HG02970 (cell line): ENCODE data around the gene ZDHHC14.
"Not testable (repeated sequence)": the region's sequence is repeated elsewhere in the genome, so short reads cannot be mapped to it uniquely, and the experiment has no call there.

Source experiments
- ATAC-seq: cut with Tn5 transposase; IDR thresholded peaks from one replicate; pipeline ENCODE4 v1.9.1; 2021; ENCODE audit warnings: mild to moderate bottlenecking, moderate library complexity, moderate number of reproducible peaks; ENCODE audit not compliant: unreplicated experiment, low FRiP score

The ZDHHC14 gene

GRCh38 chr6:157380779-157381561 is at the start of gene ZDHHC14:
TSS of gene ZDHHC14 (plus strand) at chr6:157381190.
- peak; percentile 74 for ATAC-seq

- no peak for ATAC-seq
These were observed 48.2 kb upstream of the ZDHHC14 start for GRCh38 chr6:157332813-157333212.

GRCh38 chr6:157333537-157333936 is 47.5 kb upstream of the ZDHHC14 start:
- ATAC-seq: no peak

GRCh38 chr6:157333956-157334355 is 47.0 kb upstream of the ZDHHC14 start:
- no peak for ATAC-seq

- no peak for ATAC-seq
These were observed 45.2 kb upstream of the ZDHHC14 start for GRCh38 chr6:157335829-157336228.

GRCh38 chr6:157337276-157337675 is 43.7 kb upstream of the ZDHHC14 start:
- not testable (repeated sequence) for ATAC-seq

- no peak for ATAC-seq
These were observed 43.2 kb upstream of the ZDHHC14 start for GRCh38 chr6:157337751-157338150.

GRCh38 chr6:157339432-157339831 is 41.6 kb upstream of the ZDHHC14 start:
- ATAC-seq: no peak

GRCh38 chr6:157343732-157344131 is 37.3 kb upstream of the ZDHHC14 start:
- ATAC-seq: no peak

GRCh38 chr6:157346373-157346772 is 34.6 kb upstream of the ZDHHC14 start:
- ATAC-seq: no peak

GRCh38 chr6:157358287-157358686 is 22.7 kb upstream of the ZDHHC14 start:
- no peak for ATAC-seq

- no peak for ATAC-seq
These were observed 19.1 kb upstream of the ZDHHC14 start for GRCh38 chr6:157361886-157362285.

GRCh38 chr6:157364705-157365104 is 16.3 kb upstream of the ZDHHC14 start:
- ATAC-seq: no peak

GRCh38 chr6:157366648-157367047 is 14.3 kb upstream of the ZDHHC14 start:
- ATAC-seq: no peak

GRCh38 chr6:157368359-157369049 is 12.5 kb upstream of the ZDHHC14 start:
- ATAC-seq: no peak

GRCh38 chr6:157370755-157371154 is 10.2 kb upstream of the ZDHHC14 start:
- no peak for ATAC-seq

GRCh38 chr6:157372501-157373280 is 8.3 kb upstream of the ZDHHC14 start:
- ATAC-seq: no peak

- ATAC-seq: no peak
These were observed 6.0 kb upstream of the ZDHHC14 start for GRCh38 chr6:157374889-157375443.

- ATAC-seq: no peak
These were observed 4.7 kb upstream of the ZDHHC14 start for GRCh38 chr6:157376241-157376640.

GRCh38 chr6:157376706-157377230 is 4.2 kb upstream of the ZDHHC14 start:
- no peak for ATAC-seq
